Measurements from ENCODE around the gene TYK2. TPM values are rescaled to one million over a fixed set of nuclear protein-coding genes. Genes with fewer than 3 reads are reported as not detected.

The TYK2 gene
- total RNA-seq, 1 donor from 2014 or later: 80.7 TPM

DNA sequence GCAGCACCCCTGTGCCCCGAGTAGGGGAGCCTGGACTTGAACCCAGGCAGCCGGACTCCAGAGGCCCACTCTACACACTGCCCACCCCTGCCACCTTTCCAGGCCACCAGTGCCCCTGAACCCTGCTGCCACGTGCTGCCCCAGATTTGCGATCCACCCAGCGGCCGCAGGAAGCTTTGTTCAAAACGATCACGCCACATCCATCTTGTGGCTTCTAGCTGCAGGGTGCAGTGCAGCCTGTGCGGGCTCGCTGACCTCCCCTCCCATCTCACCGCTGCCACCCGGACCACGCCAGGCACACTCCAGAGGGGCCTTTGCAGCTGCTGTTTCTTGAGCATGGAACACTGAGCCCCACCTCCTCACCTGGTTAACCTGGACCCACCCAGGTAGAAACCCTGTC, 50.8 kb downstream of the TYK2 start:
- no peak overlapping the region for H3K27ac ChIP-seq
- intact Hi-C loops (cut with DNase I): no loop called here
- H3K27me3 ChIP-seq: no peaks in the 10 kb centered on the region
- no peak for DNase-seq (ENCODE audit: low spot score in 2 of 2)
- no peak overlapping the region for H3K4me3 ChIP-seq
- TF ChIP-seq, protein P1, sequence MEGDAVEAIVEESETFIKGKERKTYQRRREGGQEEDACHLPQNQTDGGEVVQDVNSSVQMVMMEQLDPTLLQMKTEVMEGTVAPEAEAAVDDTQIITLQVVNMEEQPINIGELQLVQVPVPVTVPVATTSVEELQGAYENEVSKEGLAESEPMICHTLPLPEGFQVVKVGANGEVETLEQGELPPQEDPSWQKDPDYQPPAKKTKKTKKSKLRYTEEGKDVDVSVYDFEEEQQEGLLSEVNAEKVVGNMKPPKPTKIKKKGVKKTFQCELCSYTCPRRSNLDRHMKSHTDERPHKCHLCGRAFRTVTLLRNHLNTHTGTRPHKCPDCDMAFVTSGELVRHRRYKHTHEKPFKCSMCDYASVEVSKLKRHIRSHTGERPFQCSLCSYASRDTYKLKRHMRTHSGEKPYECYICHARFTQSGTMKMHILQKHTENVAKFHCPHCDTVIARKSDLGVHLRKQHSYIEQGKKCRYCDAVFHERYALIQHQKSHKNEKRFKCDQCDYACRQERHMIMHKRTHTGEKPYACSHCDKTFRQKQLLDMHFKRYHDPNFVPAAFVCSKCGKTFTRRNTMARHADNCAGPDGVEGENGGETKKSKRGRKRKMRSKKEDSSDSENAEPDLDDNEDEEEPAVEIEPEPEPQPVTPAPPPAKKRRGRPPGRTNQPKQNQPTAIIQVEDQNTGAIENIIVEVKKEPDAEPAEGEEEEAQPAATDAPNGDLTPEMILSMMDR (IDR thresholded peaks at IDR 0.05): no peak
- peaks cover 57 to 59% of the 10 kb centered on the region in 2 donors for H3K36me3 ChIP-seq
- peaks cover 4 to 12% of the 10 kb centered on the region in 2 donors for H3K4me1 ChIP-seq
- no peaks in the 10 kb centered on the region for H3K9me3 ChIP-seq

- no peak for DNase-seq (ENCODE audit: low spot score in 2 of 2)
- TF ChIP-seq, protein P1 (IDR thresholded peaks at IDR 0.05): no peak
- intact Hi-C loops (cut with DNase I): no loop called here
- Histone ChIP-seq H3K9me3 (no peaks in the 10 kb centered on the region), H3K36me3 (peaks cover 65 to 66% of the 10 kb centered on the region in 2 donors), H3K27me3 (no peaks in the 10 kb centered on the region), H3K4me3 (no peak overlapping the region), H3K27ac (no peak overlapping the region), H3K4me1 (peaks cover 4 to 12% of the 10 kb centered on the region in 2 donors)
These were observed 51.6 kb downstream of the TYK2 start for GRCh38 chr19:10328558-10329429.

DNA sequence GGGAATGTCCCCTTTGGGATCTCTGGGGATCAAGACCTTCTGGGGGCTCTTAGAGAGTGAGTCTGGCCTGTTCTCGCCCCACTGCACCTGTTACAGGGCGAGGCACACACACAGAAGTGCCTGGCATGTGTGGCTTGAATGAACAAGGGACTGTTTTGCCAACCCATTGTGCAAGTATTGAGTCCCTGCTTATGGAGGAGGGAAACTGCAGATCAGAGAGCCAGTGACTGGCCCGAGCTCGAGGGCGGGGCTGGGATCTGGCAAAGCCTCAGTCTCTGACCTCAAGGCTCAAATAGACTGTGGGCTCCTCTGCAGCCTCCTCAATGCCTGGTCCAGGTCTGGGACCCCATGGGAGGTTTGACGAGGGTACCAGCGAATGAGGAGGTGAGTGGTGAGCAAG, 52.6 kb downstream of the TYK2 start:
- no peaks in the 10 kb centered on the region for H3K27me3 ChIP-seq
- no peaks in the 10 kb centered on the region for H3K9me3 ChIP-seq
- H3K4me1 ChIP-seq: peaks cover 4 to 12% of the 10 kb centered on the region in 2 donors
- TF ChIP-seq, protein P1 (IDR thresholded peaks at IDR 0.05): no peak
- intact Hi-C loops (cut with DNase I): no loop called here
- no peak for DNase-seq (ENCODE audit: low spot score in 2 of 2)
- no peak overlapping the region for H3K27ac ChIP-seq
- peaks cover 74 to 76% of the 10 kb centered on the region in 2 donors for H3K36me3 ChIP-seq
- H3K4me3 ChIP-seq: no peak overlapping the region

DNA sequence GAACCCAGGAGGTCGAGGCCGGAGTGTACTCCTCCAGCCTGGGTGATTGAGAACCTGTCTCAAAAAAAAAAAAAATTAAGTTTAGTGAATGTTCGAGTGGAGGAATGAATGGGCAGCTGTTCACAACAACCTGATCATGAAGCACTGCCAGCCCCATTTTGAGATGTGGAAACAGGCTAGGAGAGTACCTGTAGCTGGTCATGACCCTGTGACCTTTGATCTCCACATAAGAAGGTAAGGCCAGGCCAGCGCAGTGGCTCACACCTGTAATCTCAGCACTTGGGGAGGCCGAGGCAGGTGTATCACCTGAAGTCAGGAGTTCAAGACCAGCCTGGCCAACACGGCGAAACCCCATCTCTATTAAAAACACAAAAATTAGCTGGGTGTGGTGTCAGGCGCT, 54.6 kb downstream of the TYK2 start:
- no peaks in the 10 kb centered on the region for H3K27me3 ChIP-seq
- TF ChIP-seq, protein P1 (IDR thresholded peaks at IDR 0.05): no peak
- DNase-seq (ENCODE audit: low spot score in 2 of 2): no peak
- H3K27ac ChIP-seq: no peak overlapping the region
- H3K4me1 ChIP-seq: no peaks in the 10 kb centered on the region
- H3K4me3 ChIP-seq: no peak overlapping the region
- no peaks in the 10 kb centered on the region for H3K9me3 ChIP-seq
- intact Hi-C loops (cut with DNase I): no loop called here
- H3K36me3 ChIP-seq: peaks cover 92 to 97% of the 10 kb centered on the region in 2 donors

DNA sequence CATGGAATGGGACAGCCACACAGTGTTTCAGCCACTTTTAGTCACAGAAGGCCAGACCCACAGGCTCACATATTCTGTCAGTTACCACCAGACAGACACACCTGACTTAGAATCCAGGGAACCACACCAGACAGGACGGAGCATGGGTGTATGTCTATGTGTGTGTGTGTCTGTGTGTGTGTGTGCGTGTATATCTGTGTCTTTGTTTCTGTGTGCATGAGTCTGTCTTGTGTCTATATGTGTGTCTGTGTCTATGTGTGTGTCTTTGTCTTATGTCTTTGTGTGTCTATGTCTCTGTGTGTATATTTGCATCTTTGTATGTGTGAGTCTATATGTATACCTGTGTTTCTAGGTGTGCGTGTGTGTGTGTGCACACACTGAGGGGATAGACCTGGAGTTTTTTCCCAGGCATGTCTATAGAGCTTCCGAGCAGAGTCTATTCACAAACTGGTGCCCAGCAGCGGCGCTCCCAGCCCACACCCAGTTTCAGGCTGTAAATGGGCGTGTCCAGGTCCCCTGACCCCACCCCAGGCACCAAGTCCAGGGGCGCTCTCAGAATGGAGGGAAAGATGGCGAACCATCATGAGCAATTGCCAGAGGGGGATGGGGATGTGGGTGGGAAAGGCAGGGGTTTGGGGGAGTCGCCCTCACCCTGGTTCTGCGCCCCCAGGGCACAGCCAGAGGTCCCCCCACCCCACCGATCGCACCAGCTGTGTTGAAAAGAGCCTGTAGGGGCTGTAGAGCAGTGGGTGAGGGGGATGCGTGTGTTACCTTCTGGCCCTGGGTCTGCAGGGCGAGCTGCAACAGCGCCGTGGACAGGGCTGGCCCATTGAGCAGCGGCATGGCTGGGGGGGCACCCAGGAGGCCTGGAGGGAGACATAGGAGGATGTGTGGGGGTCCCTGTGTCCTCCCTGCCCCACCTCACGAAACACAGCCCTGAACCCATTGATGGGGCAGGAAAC, 58.2 kb downstream of the TYK2 start:
- no peaks in the 10 kb centered on the region for H3K4me1 ChIP-seq
- DNase-seq (ENCODE audit: low spot score in 2 of 2): no peak
- no peak overlapping the region for H3K4me3 ChIP-seq
- H3K36me3 ChIP-seq: peaks cover 93 to 98% of the 10 kb centered on the region in 2 donors
- intact Hi-C loops (cut with DNase I): no loop called here
- H3K27me3 ChIP-seq: no peaks in the 10 kb centered on the region
- TF ChIP-seq, protein P1 (IDR thresholded peaks at IDR 0.05): no peak
- H3K27ac ChIP-seq: no peak overlapping the region
- H3K9me3 ChIP-seq: no peaks in the 10 kb centered on the region
